ENCODE measurements around the gene P2RY8. TPM values are rescaled to one million over a fixed set of nuclear protein-coding genes. Genes with fewer than 3 reads are reported as not detected.
A peak's percentile ranks its signal among the peaks of the same experiment; 100 is the strongest.
"Not testable (repeated sequence)": the region's sequence is repeated elsewhere in the genome, so short reads cannot be mapped to it uniquely, and the experiment has no call there.

P2RY8 gene
- polyA plus RNA-seq, 3 donors: 18.9 to 40.0 (median 33.3) TPM

DNA sequence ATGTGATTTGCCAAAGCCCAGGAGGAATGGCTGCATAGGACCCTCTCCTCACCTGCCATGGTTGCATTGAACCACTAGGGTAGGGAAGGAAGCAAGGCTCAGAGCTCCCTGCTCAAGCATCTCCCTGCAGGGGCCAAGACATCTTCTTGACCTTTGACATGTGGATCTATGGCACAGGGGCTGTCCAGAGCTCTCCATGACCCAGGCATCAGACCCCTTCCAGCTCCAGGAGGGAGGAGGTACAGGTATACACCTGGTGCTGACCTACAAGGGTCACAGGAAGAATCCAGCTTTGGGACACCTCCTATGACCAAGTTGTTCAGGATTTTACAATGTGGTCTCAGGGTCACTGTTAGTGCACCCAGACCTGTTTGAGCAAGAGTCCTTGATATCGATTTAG, 61.1 kb downstream of the P2RY8 start:
- Histone ChIP-seq H3K79me2 (ENCODE audit: insufficient read depth, low read length) (peaks cover 88% of the 10 kb centered on the region), H3K9me3 (replicated peaks in 1 of 2; ENCODE audit: control insufficient read depth in 1 of 2, insufficient read depth in 1 of 2, low read length in 2 of 2) (no peaks in the 10 kb centered on the region), H4K20me1 (ENCODE audit: insufficient read depth, low read length) (peaks cover 49% of the 10 kb centered on the region), H3K36me3 (replicated peaks in 1 of 2; ENCODE audit: control insufficient read depth in 1 of 2, insufficient read depth in 2 of 2, low read length in 2 of 2) (peaks cover 0 to 10% of the 10 kb centered on the region in 2 donors), H3K4me1 (ENCODE audit: control insufficient read depth in 1 of 2, insufficient read depth in 2 of 2, low read length in 2 of 2) (peaks cover 27% of the 10 kb centered on the region in 2 donors), H2AFZ (ENCODE audit: insufficient read depth, low read depth, low read length, poor library complexity, severe bottlenecking) (no peak overlapping the region), H3K27ac (ENCODE audit: low read depth in 1 of 2, low read length in 2 of 2) (no peak overlapping the region), H3K4me3 (replicated peaks in 1 of 3; ENCODE audit: low read depth in 2 of 3, low read length in 3 of 3) (no peak overlapping the region), H3K4me2 (replicated peaks; ENCODE audit: extremely low read depth, low read length, poor library complexity, severe bottlenecking) (no peak overlapping the region), H3K9ac (ENCODE audit: insufficient read depth, low read length, poor library complexity, severe bottlenecking) (no peak overlapping the region), H3K27me3 (ENCODE audit: control insufficient read depth in 2 of 2, insufficient read depth in 2 of 2, low read length in 2 of 2) (no peaks in the 10 kb centered on the region)
- no peak for DNase-seq
- Mint-ChIP-seq H3K27ac (peak overlapping the region in 1 of 7 donors; percentile 32), H3K36me3 (peaks cover 55 to 61% of the 10 kb centered on the region in 2 donors), H3K9me3 (peaks cover 0 to 27% (median 0%) of the 10 kb centered on the region in 7 donors), H3K4me1 (peaks cover 41% of the 10 kb centered on the region), H3K27me3 (ENCODE audit: low read depth in 3 of 3) (peaks cover 0 to 2% (median 1%) of the 10 kb centered on the region in 3 donors), H3K4me3 (no peak overlapping the region)
- TF ChIP-seq, protein P1, sequence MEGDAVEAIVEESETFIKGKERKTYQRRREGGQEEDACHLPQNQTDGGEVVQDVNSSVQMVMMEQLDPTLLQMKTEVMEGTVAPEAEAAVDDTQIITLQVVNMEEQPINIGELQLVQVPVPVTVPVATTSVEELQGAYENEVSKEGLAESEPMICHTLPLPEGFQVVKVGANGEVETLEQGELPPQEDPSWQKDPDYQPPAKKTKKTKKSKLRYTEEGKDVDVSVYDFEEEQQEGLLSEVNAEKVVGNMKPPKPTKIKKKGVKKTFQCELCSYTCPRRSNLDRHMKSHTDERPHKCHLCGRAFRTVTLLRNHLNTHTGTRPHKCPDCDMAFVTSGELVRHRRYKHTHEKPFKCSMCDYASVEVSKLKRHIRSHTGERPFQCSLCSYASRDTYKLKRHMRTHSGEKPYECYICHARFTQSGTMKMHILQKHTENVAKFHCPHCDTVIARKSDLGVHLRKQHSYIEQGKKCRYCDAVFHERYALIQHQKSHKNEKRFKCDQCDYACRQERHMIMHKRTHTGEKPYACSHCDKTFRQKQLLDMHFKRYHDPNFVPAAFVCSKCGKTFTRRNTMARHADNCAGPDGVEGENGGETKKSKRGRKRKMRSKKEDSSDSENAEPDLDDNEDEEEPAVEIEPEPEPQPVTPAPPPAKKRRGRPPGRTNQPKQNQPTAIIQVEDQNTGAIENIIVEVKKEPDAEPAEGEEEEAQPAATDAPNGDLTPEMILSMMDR (IDR thresholded peaks at IDR 0.05): no peak
- WGBS (ENCODE audit: insufficient coverage): no CpG with 5 or more reads among the region's 1 CpG
- intact Hi-C loops (cut with micrococcal nuclease): no loop called here

DNA sequence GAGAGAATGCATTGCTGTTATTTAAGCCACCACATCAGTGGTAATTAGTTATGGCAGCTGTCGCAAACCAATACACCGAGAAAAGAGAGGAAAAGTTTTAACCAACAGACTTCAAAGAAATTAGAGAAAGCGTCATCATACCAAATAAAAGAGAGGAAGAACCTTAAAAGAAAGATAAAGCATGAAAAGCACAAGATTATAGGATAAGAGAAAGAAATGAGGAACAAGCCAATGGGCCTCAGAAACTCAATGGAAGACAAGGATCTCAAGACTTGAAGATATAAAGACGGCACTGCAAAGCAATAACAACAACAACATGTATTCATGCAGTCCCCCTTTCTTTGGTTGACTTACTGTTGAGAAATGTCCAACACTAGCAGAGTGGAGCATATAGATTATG, 61.5 kb downstream of the P2RY8 start:
- H2AFZ ChIP-seq (ENCODE audit: insufficient read depth, low read depth, low read length, poor library complexity, severe bottlenecking): no peak overlapping the region
- H4K20me1 ChIP-seq (ENCODE audit: insufficient read depth, low read length): peaks cover 49% of the 10 kb centered on the region
- H3K4me1 ChIP-seq (ENCODE audit: control insufficient read depth in 1 of 2, insufficient read depth in 2 of 2, low read length in 2 of 2): peaks cover 23 to 25% of the 10 kb centered on the region in 2 donors
- peaks cover 42% of the 10 kb centered on the region for H3K4me1 Mint-ChIP-seq
- TF ChIP-seq, protein P1 (IDR thresholded peaks at IDR 0.05): no peak
- no peak overlapping the region for H3K4me3 ChIP-seq (replicated peaks in 1 of 3; ENCODE audit: low read depth in 2 of 3, low read length in 3 of 3)
- WGBS (ENCODE audit: insufficient coverage): no CpG with 5 or more reads among the region's 4 CpGs
- peaks cover 58 to 61% of the 10 kb centered on the region in 2 donors for H3K36me3 Mint-ChIP-seq
- no peaks in the 10 kb centered on the region for H3K27me3 ChIP-seq (ENCODE audit: control insufficient read depth in 2 of 2, insufficient read depth in 2 of 2, low read length in 2 of 2)
- no peak overlapping the region for H3K4me2 ChIP-seq (replicated peaks; ENCODE audit: extremely low read depth, low read length, poor library complexity, severe bottlenecking)
- H3K4me3 Mint-ChIP-seq: no peak overlapping the region
- peak overlapping the region in 3 of 7 donors; percentile 48 to 61 (median 60) for H3K27ac Mint-ChIP-seq
- peaks cover 0 to 2% (median 1%) of the 10 kb centered on the region in 3 donors for H3K27me3 Mint-ChIP-seq (ENCODE audit: low read depth in 3 of 3)
- H3K9ac ChIP-seq (ENCODE audit: insufficient read depth, low read length, poor library complexity, severe bottlenecking): no peak overlapping the region
- H3K9me3 Mint-ChIP-seq: peaks cover 0 to 27% (median 0%) of the 10 kb centered on the region in 7 donors
- peaks cover 0 to 10% of the 10 kb centered on the region in 2 donors for H3K36me3 ChIP-seq (replicated peaks in 1 of 2; ENCODE audit: control insufficient read depth in 1 of 2, insufficient read depth in 2 of 2, low read length in 2 of 2)
- DNase-seq: no peak
- peaks cover 88% of the 10 kb centered on the region for H3K79me2 ChIP-seq (ENCODE audit: insufficient read depth, low read length)
- intact Hi-C loops (cut with micrococcal nuclease): no loop called here
- no peak overlapping the region for H3K27ac ChIP-seq (ENCODE audit: low read depth in 1 of 2, low read length in 2 of 2)
- no peaks in the 10 kb centered on the region for H3K9me3 ChIP-seq (replicated peaks in 1 of 2; ENCODE audit: control insufficient read depth in 1 of 2, insufficient read depth in 1 of 2, low read length in 2 of 2)

DNA sequence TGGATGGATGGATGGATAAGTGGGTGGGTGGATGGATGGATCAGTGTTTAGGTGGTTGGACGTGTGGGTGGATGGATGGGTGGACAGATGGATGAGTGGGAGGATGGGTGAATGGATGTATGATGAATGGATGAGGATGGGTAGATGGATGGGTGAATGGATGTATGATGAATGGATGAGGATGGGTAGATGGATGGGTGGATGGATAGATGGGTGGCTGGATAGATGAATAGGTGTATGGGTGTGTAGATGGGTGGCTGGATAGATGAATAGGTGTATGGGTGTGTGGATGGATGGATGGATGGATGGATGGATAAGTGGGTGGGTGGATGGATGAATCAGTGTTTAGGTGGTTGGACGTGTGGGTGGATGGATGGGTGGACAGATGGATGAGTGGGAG, 62.4 kb downstream of the P2RY8 start:
- peaks cover 88% of the 10 kb centered on the region for H3K79me2 ChIP-seq (ENCODE audit: insufficient read depth, low read length)
- H3K36me3 Mint-ChIP-seq: peaks cover 50 to 52% of the 10 kb centered on the region in 2 donors

More for the DNA sequence above, 62.4 kb downstream of the P2RY8 start:
- H3K9me3 ChIP-seq (replicated peaks in 1 of 2; ENCODE audit: control insufficient read depth in 1 of 2, insufficient read depth in 1 of 2, low read length in 2 of 2); H3K27me3 Mint-ChIP-seq (ENCODE audit: low read depth in 3 of 3); H2AFZ ChIP-seq (ENCODE audit: insufficient read depth, low read depth, low read length, poor library complexity, severe bottlenecking); H3K9ac ChIP-seq (ENCODE audit: insufficient read depth, low read length, poor library complexity, severe bottlenecking); H3K4me2 ChIP-seq (replicated peaks; ENCODE audit: extremely low read depth, low read length, poor library complexity, severe bottlenecking); H3K27ac ChIP-seq (ENCODE audit: low read depth in 1 of 2, low read length in 2 of 2); H3K4me3 ChIP-seq (replicated peaks in 1 of 3; ENCODE audit: low read depth in 2 of 3, low read length in 3 of 3); H3K4me3 Mint-ChIP-seq; DNase-seq; intact Hi-C loops (cut with micrococcal nuclease); H3K27ac Mint-ChIP-seq; H3K27me3 ChIP-seq (ENCODE audit: control insufficient read depth in 2 of 2, insufficient read depth in 2 of 2, low read length in 2 of 2): not testable (repeated sequence)
- Histone ChIP-seq H4K20me1 (ENCODE audit: insufficient read depth, low read length) (peaks cover 49% of the 10 kb centered on the region), H3K4me1 (ENCODE audit: control insufficient read depth in 1 of 2, insufficient read depth in 2 of 2, low read length in 2 of 2) (peaks cover 17 to 27% of the 10 kb centered on the region in 2 donors), H3K36me3 (replicated peaks in 1 of 2; ENCODE audit: control insufficient read depth in 1 of 2, insufficient read depth in 2 of 2, low read length in 2 of 2) (peaks cover 0 to 10% of the 10 kb centered on the region in 2 donors)
- Mint-ChIP-seq H3K9me3 (peaks cover 0 to 27% (median 0%) of the 10 kb centered on the region in 7 donors), H3K4me1 (peaks cover 42% of the 10 kb centered on the region)
- 95% methylated on average over 2 of the region's 2 CpGs for WGBS (ENCODE audit: insufficient coverage)

All from CD14-positive monocyte (primary cell).